Renal cortex interstitium (tissue), 11 donors: Measurements from ENCODE around the gene KL. TPM values are rescaled to one million over a fixed set of nuclear protein-coding genes. Genes with fewer than 3 reads are reported as not detected.

Experiments used
- DNase-seq, 11 donors: peaks; one replicate each; pipeline ENCODE4 v3.0.0-alpha.2; 2013; ENCODE audit warnings: low read depth in 9 of 11, low spot score in 4 of 11; ENCODE audit errors: extremely low read depth in 1 of 11
- polyA plus RNA-seq, 3 donors: library from polyadenylated mRNA; unstranded; fragments of 120-200 nt; gene quantifications; one replicate each; pipeline ENCODE4 v1.2.1, GENCODE V29; 2013; ENCODE audit not compliant: insufficient read length in 3 of 3

The KL gene
- polyA plus RNA-seq, 3 donors = 34.5 to 62.0 (median 41.8) TPM

- DNase-seq = no peak
These were observed 10.4 kb downstream of the KL start for GRCh38 chr13:33026489-33027152.

GRCh38 chr13:33028620-33029019 lies 12.4 kb downstream of the KL start:
- DNase-seq = no peak

- DNase-seq = no peak
These were observed 15.1 kb downstream of the KL start for GRCh38 chr13:33031277-33031676.

GRCh38 chr13:33032037-33032625 lies 15.9 kb downstream of the KL start:
- DNase-seq = no peak

GRCh38 chr13:33033051-33033812 lies 17.0 kb downstream of the KL start:
- no peak for DNase-seq

GRCh38 chr13:33033986-33034385 lies 17.8 kb downstream of the KL start:
- no peak for DNase-seq

GRCh38 chr13:33034882-33035520 lies 18.8 kb downstream of the KL start:
- DNase-seq = no peak

GRCh38 chr13:33037673-33038072 lies 21.4 kb downstream of the KL start:
- DNase-seq = no peak

GRCh38 chr13:33040090-33040489 lies 23.9 kb downstream of the KL start:
- DNase-seq = no peak

GRCh38 chr13:33045851-33046592 lies 29.8 kb downstream of the KL start:
- no peak for DNase-seq

- no peak for DNase-seq
These were observed 33.9 kb downstream of the KL start for GRCh38 chr13:33050161-33050560.

- no peak for DNase-seq
These were observed 35.4 kb downstream of the KL start for GRCh38 chr13:33051632-33052031.

GRCh38 chr13:33052506-33053280 lies 36.5 kb downstream of the KL start:
- DNase-seq = no peak

GRCh38 chr13:33053397-33054066 lies 37.3 kb downstream of the KL start:
- DNase-seq = no peak

GRCh38 chr13:33057019-33057780 lies 41.0 kb downstream of the KL start:
- no peak for DNase-seq

GRCh38 chr13:33058776-33059327 lies 42.6 kb downstream of the KL start:
- DNase-seq = peak in 2 of 11 donors; percentile 33 to 36

GRCh38 chr13:33060815-33061214 lies 44.6 kb downstream of the KL start:
- no peak for DNase-seq
